Astrocyte (in vitro differentiated cells and primary cell): ENCODE data around the gene PDIA5. TPM values are rescaled to one million over a fixed set of nuclear protein-coding genes. Genes with fewer than 3 reads are reported as not detected.
A peak's percentile ranks its signal among the peaks of the same experiment; 100 is the strongest.

Experiments used
- DNase-seq: peaks from one replicate; pipeline ENCODE4 v3.0.0-alpha.2; 2010; ENCODE audit warnings: low read depth
- FAIRE-seq: peaks from 2 replicates; lab custom pipeline; 2011; peaks lifted over from hg19 to GRCh38; lab: Jason Lieb, UNC
- H2AFZ ChIP-seq: 2 replicates; pipeline ENCODE4 v1.6.0; 2012; ENCODE audit warnings: low read depth, low read length, inconsistent platforms
- H3K27ac ChIP-seq: 2 replicates; pipeline ENCODE4 v1.5.1; 2011; ENCODE audit warnings: low read depth, low read length, inconsistent platforms
- H3K27me3 ChIP-seq: 2 replicates; pipeline ENCODE4 v1.6.0; 2011; ENCODE audit warnings: low read length, inconsistent platforms; ENCODE audit not compliant: insufficient read depth
- H3K36me3 ChIP-seq: 2 replicates; pipeline ENCODE4 v1.5.1; 2011; ENCODE audit warnings: low read length, inconsistent platforms; ENCODE audit not compliant: insufficient read depth
- H3K4me1 ChIP-seq: 2 replicates; pipeline ENCODE4 v1.5.1; 2011; ENCODE audit warnings: low read length, inconsistent platforms; ENCODE audit not compliant: insufficient read depth
- H3K4me2 ChIP-seq: 2 replicates; pipeline ENCODE4 v1.6.0; 2012; ENCODE audit warnings: low read length, inconsistent platforms
- H3K4me3 ChIP-seq: 2 replicates; pipeline ENCODE4 v1.5.1; 2011; ENCODE audit warnings: low read depth, mild to moderate bottlenecking, low read length, inconsistent platforms; ENCODE audit not compliant: insufficient read depth
- H3K79me2 ChIP-seq: 2 replicates; pipeline ENCODE4 v1.6.0; 2012; ENCODE audit warnings: mild to moderate bottlenecking, low read length, inconsistent platforms; ENCODE audit not compliant: insufficient read depth
- H3K9ac ChIP-seq: 2 replicates; pipeline ENCODE4 v1.6.0; 2012; ENCODE audit warnings: mild to moderate bottlenecking, low read length, inconsistent platforms
- H3K9me3 ChIP-seq: 2 replicates; pipeline ENCODE4 v1.5.1; 2012; ENCODE audit warnings: low read depth, mild to moderate bottlenecking, low read length, inconsistent platforms; ENCODE audit not compliant: insufficient read depth
- H4K20me1 ChIP-seq: 2 replicates; pipeline ENCODE4 v1.6.0; 2012; ENCODE audit warnings: low read length, inconsistent platforms; ENCODE audit not compliant: insufficient read depth
- H3K27ac Mint-ChIP-seq: one replicate; pipeline ENCODE4 v1.8.0; 2021; ENCODE audit warnings: mild to moderate bottlenecking, mixed read lengths; ENCODE audit not compliant: unreplicated experiment
- H3K27me3 Mint-ChIP-seq: one replicate; pipeline ENCODE4 v1.8.0; 2021; ENCODE audit warnings: low read depth, mixed read lengths; ENCODE audit not compliant: unreplicated experiment
- H3K36me3 Mint-ChIP-seq: one replicate; pipeline ENCODE4 v1.8.0; 2021; ENCODE audit warnings: low read depth, mixed read lengths; ENCODE audit not compliant: unreplicated experiment
- H3K4me1 Mint-ChIP-seq: one replicate; pipeline ENCODE4 v1.8.0; 2021; ENCODE audit warnings: low read depth, mixed read lengths; ENCODE audit not compliant: unreplicated experiment
- H3K4me3 Mint-ChIP-seq: one replicate; pipeline ENCODE4 v1.8.0; 2021; ENCODE audit warnings: mild to moderate bottlenecking, moderate library complexity, mixed read lengths; ENCODE audit not compliant: unreplicated experiment
- H3K9me3 Mint-ChIP-seq: one replicate; pipeline ENCODE4 v1.8.0; 2021; ENCODE audit warnings: mild to moderate bottlenecking, mixed read lengths; ENCODE audit not compliant: unreplicated experiment
- CTCF ChIP-seq: IDR thresholded peaks from 2 replicates; pipeline ENCODE4 v1.5.1; 2011; ENCODE audit warnings: low read depth, mild to moderate bottlenecking, inconsistent platforms, low read length, moderate library complexity; ENCODE audit not compliant: insufficient read depth
- EZH2 ChIP-seq: IDR thresholded peaks from 2 replicates; pipeline ENCODE4 v1.6.1; 2012; ENCODE audit warnings: mild to moderate bottlenecking, low read length, inconsistent platforms; ENCODE audit not compliant: insufficient read depth
- total RNA-seq: library from RNA; stranded (reverse); gene quantifications from 2 replicates; pipeline ENCODE4 v1.2.1, GENCODE V29; 2021

PDIA5 gene
- total RNA-seq, 1 donor from 2014 or later: 77.5 TPM

- Histone ChIP-seq H3K9me3 (no peaks in the 10 kb centered on the region), H3K4me1 (peaks cover 4% of the 10 kb centered on the region), H3K27ac (no peak overlapping the region), H3K79me2 (no peaks in the 10 kb centered on the region), H2AFZ (no peak overlapping the region), H3K4me3 (no peak overlapping the region), H3K9ac (no peak overlapping the region), H3K4me2 (no peak overlapping the region), H3K27me3 (peaks cover 23% of the 10 kb centered on the region), H4K20me1 (no peaks in the 10 kb centered on the region), H3K36me3 (no peaks in the 10 kb centered on the region)
- Mint-ChIP-seq H3K27ac (no peak overlapping the region), H3K9me3 (no peaks in the 10 kb centered on the region), H3K27me3 (peaks cover 21% of the 10 kb centered on the region), H3K36me3 (no peaks in the 10 kb centered on the region), H3K4me3 (no peak overlapping the region), H3K4me1 (peaks cover 3% of the 10 kb centered on the region)
- no peak for DNase-seq
- no peak for FAIRE-seq
- TF ChIP-seq EZH2 (no peak), CTCF (no peak)
Observed at GRCh38 chr3:123044981-123045763, 21.7 kb upstream of the PDIA5 start.

GRCh38 chr3:123046262-123047061, 20.4 kb upstream of the PDIA5 start:
- Mint-ChIP-seq H3K36me3 (no peaks in the 10 kb centered on the region), H3K4me1 (peaks cover 5% of the 10 kb centered on the region), H3K27me3 (peaks cover 11% of the 10 kb centered on the region), H3K9me3 (no peaks in the 10 kb centered on the region), H3K27ac (no peak overlapping the region), H3K4me3 (no peak overlapping the region)
- Histone ChIP-seq H3K9me3 (no peaks in the 10 kb centered on the region), H3K9ac (no peak overlapping the region), H2AFZ (no peak overlapping the region), H3K4me1 (peaks cover 4% of the 10 kb centered on the region), H3K27me3 (peaks cover 17% of the 10 kb centered on the region), H3K79me2 (no peaks in the 10 kb centered on the region), H3K4me3 (no peak overlapping the region), H4K20me1 (no peaks in the 10 kb centered on the region), H3K36me3 (no peaks in the 10 kb centered on the region), H3K4me2 (no peak overlapping the region), H3K27ac (no peak overlapping the region)
- no peak for TF ChIP-seq EZH2
- no peak for TF ChIP-seq CTCF
- FAIRE-seq (peak; percentile 9), DNase-seq (no peak)
